ENCODE measurements around the gene CHRD.

DNA sequence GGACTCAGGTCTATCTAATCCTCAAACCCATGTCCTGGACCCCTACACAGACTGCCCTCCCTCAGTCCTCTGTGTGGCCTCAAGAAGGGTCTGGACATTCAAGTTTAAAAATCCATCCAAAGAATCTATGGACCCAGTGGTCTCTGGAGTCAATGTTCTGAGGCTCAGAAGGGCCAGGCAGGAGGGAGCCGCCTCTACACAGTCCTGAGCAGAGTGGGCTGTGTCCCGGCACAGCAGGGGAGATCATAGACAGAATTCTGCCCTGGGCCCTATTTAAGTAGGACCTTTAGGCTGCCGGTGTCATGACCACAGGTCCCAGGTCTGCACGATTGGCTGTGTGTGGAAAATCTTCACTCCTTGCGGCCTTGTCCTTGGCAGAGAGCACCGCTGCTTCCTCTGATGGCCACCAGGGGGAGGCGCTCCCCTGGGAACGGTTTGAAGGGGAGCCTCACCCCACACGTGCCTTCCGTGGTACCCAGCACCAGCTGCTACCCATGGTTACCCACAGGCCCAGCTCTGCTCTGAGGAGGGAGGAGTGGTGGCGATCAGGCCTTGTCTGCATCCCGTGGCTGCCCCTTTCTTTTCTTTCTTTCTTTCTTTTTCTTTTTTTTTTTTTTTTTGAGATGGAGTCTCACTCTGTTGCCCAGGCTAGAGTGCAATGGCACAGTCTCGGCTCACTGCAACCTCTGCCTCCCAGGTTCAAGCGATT lies 37.9 kb downstream of the CHRD start:
- TF ChIP-seq, protein P1, sequence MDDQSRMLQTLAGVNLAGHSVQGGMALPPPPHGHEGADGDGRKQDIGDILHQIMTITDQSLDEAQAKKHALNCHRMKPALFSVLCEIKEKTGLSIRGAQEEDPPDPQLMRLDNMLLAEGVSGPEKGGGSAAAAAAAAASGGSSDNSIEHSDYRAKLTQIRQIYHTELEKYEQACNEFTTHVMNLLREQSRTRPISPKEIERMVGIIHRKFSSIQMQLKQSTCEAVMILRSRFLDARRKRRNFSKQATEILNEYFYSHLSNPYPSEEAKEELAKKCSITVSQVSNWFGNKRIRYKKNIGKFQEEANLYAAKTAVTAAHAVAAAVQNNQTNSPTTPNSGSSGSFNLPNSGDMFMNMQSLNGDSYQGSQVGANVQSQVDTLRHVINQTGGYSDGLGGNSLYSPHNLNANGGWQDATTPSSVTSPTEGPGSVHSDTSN (IDR thresholded peaks at IDR 0.05), result no peak
- TF ChIP-seq CTCF (IDR thresholded peaks at IDR 0.05) (peak; percentile 94), NFIC (IDR thresholded peaks at IDR 0.05; ENCODE audit: borderline replicate concordance) (peak; percentile 35; the same call in 1 of the 2 replicates), FOXJ3 (CRISPR knock-in tag; IDR thresholded peaks at IDR 0.05) (no peak), RFX5 (IDR thresholded peaks at IDR 0.05; ENCODE audit: low read length) (no peak)
